A673 (cell line): ENCODE results near the gene PRKACG.

ENCODE experiments used
- CTCF ChIP-seq: fragments of 300-800, 200-600 bp; sonication (generic); conservative IDR thresholded peaks from 2 replicates; pipeline ENCODE4 v1.5.1; 2017; ENCODE audit warnings: low read depth, mild to moderate bottlenecking, antibody characterized with exemption, low read length, moderate library complexity, mixed read lengths
- EZH2 ChIP-seq: fragments of 200-600 bp; sonication (generic); IDR thresholded peaks from 2 replicates; pipeline ENCODE4 v1.6.1; 2017; ENCODE audit warnings: borderline replicate concordance, low read depth, mild to moderate bottlenecking, mixed read lengths, antibody characterized with exemption, low read length; ENCODE audit not compliant: poor library complexity, severe bottlenecking

GRCh38 chr9:68983522-68984424 is 30.1 kb downstream of the PRKACG start:
- TF ChIP-seq CTCF (no peak), EZH2 (no peak)
